GM12891 (cell line): Measurements from ENCODE around the gene PHACTR4.
A peak's percentile ranks its signal among the peaks of the same experiment; 100 is the strongest.
"Not testable (repeated sequence)": the region's sequence is repeated elsewhere in the genome, so short reads cannot be mapped to it uniquely, and the experiment has no call there.

Experiments
- DNase-seq: peaks from one replicate; pipeline ENCODE4 v3.0.0; 2011; ENCODE audit warnings: low spot score; ENCODE audit not compliant: insufficient read length
- FAIRE-seq: peaks from 2 replicates; lab custom pipeline; 2011; peaks lifted over from hg19 to GRCh38; lab: Jason Lieb, UNC
- PAX5 ChIP-seq: IDR thresholded peaks from 2 replicates; pipeline ENCODE4 v1.6.1; 2011; ENCODE audit warnings: low read length, moderate library complexity, mild to moderate bottlenecking; ENCODE audit not compliant: insufficient read depth, severe bottlenecking
- POLR2A ChIP-seq: IDR thresholded peaks from 2 replicates; pipeline ENCODE4 v1.6.1; 2011; ENCODE audit warnings: low read depth, low read length, control low read depth
- POLR2AphosphoS5 ChIP-seq: IDR thresholded peaks from 2 replicates; pipeline ENCODE4 v1.6.1; 2011; ENCODE audit warnings: low read depth, low read length, control low read depth
- POU2F2 ChIP-seq: IDR thresholded peaks from 2 replicates; pipeline ENCODE4 v1.6.1; 2011; ENCODE audit warnings: low read depth, mild to moderate bottlenecking, control low read depth, low read length, moderate library complexity
- SPI1 ChIP-seq: IDR thresholded peaks from 2 replicates; pipeline ENCODE4 v1.6.1; 2011; ENCODE audit warnings: low read depth, low read length, control low read depth
- TAF1 ChIP-seq: IDR thresholded peaks from 2 replicates; pipeline ENCODE4 v1.6.1; 2011; ENCODE audit warnings: low read depth, low read length, control low read depth

Gene PHACTR4

GRCh38 chr1:28508435-28508754 lies 138.9 kb downstream of the PHACTR4 start:
- no peak for FAIRE-seq
- TF ChIP-seq PAX5, result no peak
- no peak for TF ChIP-seq POU2F2
- TF ChIP-seq POLR2AphosphoS5, result peak; percentile 79
- no peak; the same call in 1 of the 2 replicates for TF ChIP-seq POLR2A
- no peak for TF ChIP-seq TAF1
- no peak for DNase-seq

GRCh38 chr1:28509705-28510272 lies 140.2 kb downstream of the PHACTR4 start:
- DNase-seq, result no peak
- no peak for FAIRE-seq
- TF ChIP-seq POLR2A (peak; percentile 93; the same call in 1 of the 2 replicates), SPI1 (no peak), POLR2AphosphoS5 (peak; percentile 97)

GRCh38 chr1:28510273-28510969 lies 140.9 kb downstream of the PHACTR4 start:
- DNase-seq (no peak), FAIRE-seq (no peak)
- TF ChIP-seq POLR2AphosphoS5 (peak; percentile 94), TAF1 (0 out of 2 replicates have a peak, but pooled peaks have one; percentile 13), SPI1 (no peak), POLR2A (peak; percentile 87), POU2F2 (peak; percentile 96), PAX5 (peak; percentile 3)

GRCh38 chr1:28510970-28511440 lies 141.5 kb downstream of the PHACTR4 start:
- DNase-seq (no peak), FAIRE-seq (peak; percentile 31)
- TF ChIP-seq POLR2AphosphoS5 (peak; percentile 90), PAX5 (no peak), POLR2A (peak; percentile 74; the same call in 1 of the 2 replicates), POU2F2 (0 out of 2 replicates have a peak, but pooled peaks have one; percentile 76)

GRCh38 chr1:28512058-28512611 lies 142.6 kb downstream of the PHACTR4 start:
- DNase-seq, result no peak
- TF ChIP-seq POLR2AphosphoS5 (0 out of 2 replicates have a peak, but pooled peaks have one; percentile 15), TAF1 (no peak), POLR2A (peak; percentile 73)
- no peak for FAIRE-seq

DNA sequence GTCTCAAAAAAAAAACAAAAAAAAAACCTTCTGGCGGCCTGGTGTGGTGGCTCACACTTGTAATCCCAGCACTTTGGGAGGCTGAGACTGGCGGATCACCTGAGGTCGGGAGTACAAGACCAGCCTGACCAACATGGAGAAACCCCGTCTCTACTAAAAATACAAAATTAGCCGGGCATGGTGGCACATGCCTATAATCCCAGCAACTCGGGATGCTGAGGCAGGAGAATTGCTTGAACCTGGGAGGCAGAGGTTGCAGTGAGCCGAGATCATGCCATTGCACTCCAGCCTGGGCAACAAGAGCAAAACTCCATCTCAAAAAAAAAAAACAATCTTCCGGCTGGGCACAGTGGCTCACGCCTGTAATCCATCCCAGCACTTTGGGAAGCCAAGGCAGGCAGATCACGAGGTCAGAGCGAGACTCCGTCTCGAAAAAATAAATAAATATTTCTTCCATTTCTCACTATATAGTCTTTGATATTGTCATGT lies 144.9 kb downstream of the PHACTR4 start:
- FAIRE-seq, result not testable (repeated sequence)

GRCh38 chr1:28516518-28516956 lies 147.0 kb downstream of the PHACTR4 start:
- TF ChIP-seq POU2F2 (no peak), SPI1 (no peak), POLR2A (no peak), PAX5 (no peak), POLR2AphosphoS5 (no peak), TAF1 (no peak)
- DNase-seq (no peak), FAIRE-seq (no peak)

More for the DNA sequence above, 144.9 kb downstream of the PHACTR4 start:
- DNase-seq, result not testable (repeated sequence)

- DNase-seq (no peak), FAIRE-seq (no peak)
- TF ChIP-seq POLR2AphosphoS5, result no peak
- TF ChIP-seq PAX5, result no peak
- no peak for TF ChIP-seq POLR2A
- no peak for TF ChIP-seq TAF1
- no peak for TF ChIP-seq POU2F2
- TF ChIP-seq SPI1, result no peak
These were observed 148.1 kb downstream of the PHACTR4 start for GRCh38 chr1:28517649-28517999.

GRCh38 chr1:28518000-28518744 lies 148.6 kb downstream of the PHACTR4 start:
- FAIRE-seq, result peak; percentile 85
- peak; percentile 83 for DNase-seq
- no peak for TF ChIP-seq TAF1
- peak; percentile 50 for TF ChIP-seq POLR2A
- peak; percentile 40; the same call in 1 of the 2 replicates for TF ChIP-seq POLR2AphosphoS5
